Gastroesophageal sphincter (tissue), 4 donors: ENCODE measurements around the gene CDR2. TPM values are rescaled to one million over a fixed set of nuclear protein-coding genes. Genes with fewer than 3 reads are reported as not detected.

Experiments
- ATAC-seq: fragments of 150-250 bp; one replicate; pipeline ENCODE4 v1.9.1; 2016; ENCODE audit warnings: mild to moderate bottlenecking, moderate library complexity
- H3K27ac ChIP-seq, 4 donors: fragments of 200-600 bp; sonication (generic) in 3 of 4; 1 replicate in 3 of 4; 2 replicates in 1 of 4; pipeline ENCODE4 v1.5.1; 2016 to 2019
- H3K27me3 ChIP-seq: fragments of 200-600 bp; sonication (generic); one replicate; pipeline ENCODE4 v1.5.1; 2019
- H3K36me3 ChIP-seq, 2 donors: fragments of 200-600 bp; sonication (generic); one replicate each; pipeline ENCODE4 v1.5.1; 2019; ENCODE audit warnings: control low read depth in 1 of 2
- H3K4me1 ChIP-seq, 3 donors: fragments of 200-600 bp; sonication (generic); 1 replicate in 2 of 3; 2 replicates in 1 of 3; pipeline ENCODE4 v1.5.1; 2016 to 2019; ENCODE audit warnings: control low read depth in 2 of 3
- H3K4me3 ChIP-seq, 2 donors: fragments of 200-600 bp; sonication (generic); one replicate each; pipeline ENCODE4 v1.5.1; 2019; ENCODE audit warnings: mild to moderate bottlenecking in 1 of 2, moderate library complexity in 1 of 2
- H3K9me3 ChIP-seq, 3 donors: fragments of 200-600 bp; sonication (generic); one replicate each; pipeline ENCODE4 v1.5.1; 2017 to 2019; ENCODE audit warnings: control low read depth in 2 of 3
- CTCF ChIP-seq, 4 experiments: fragments of 200-600 bp in 2 of 4; fragments of 450-650 bp in 2 of 4; sonication (generic) in 1 of 4; IDR thresholded peaks; one replicate each; pipeline ENCODE4 v1.5.1; 2017 to 2019; ENCODE audit warnings: antibody characterized with exemption in 4 of 4, mild to moderate bottlenecking in 2 of 4, moderate library complexity in 2 of 4
- EP300 ChIP-seq: sonication (generic); formaldehyde crosslinking; IDR thresholded peaks from one replicate; pipeline ENCODE4 v1.6.1; 2017; ENCODE audit warnings: antibody characterized with exemption, mild to moderate bottlenecking
- POLR2A ChIP-seq, 2 donors: fragments of 450-650 bp; IDR thresholded peaks; one replicate each; pipeline ENCODE4 v1.6.1; 2017; ENCODE audit warnings: antibody characterized with exemption in 2 of 2, mild to moderate bottlenecking in 2 of 2, moderate library complexity in 1 of 2
- POLR2AphosphoS5 ChIP-seq: sonication (generic); formaldehyde crosslinking; IDR thresholded peaks from one replicate; pipeline ENCODE4 v1.6.1; 2017; ENCODE audit warnings: antibody characterized with exemption
- WGBS, 2 donors: methylation state at CpG; one replicate each; pipeline ENCODE4 v1.1.5; 2018; ENCODE audit warnings: low coverage in 1 of 2; 5-methylcytosine and 5-hydroxymethylcytosine counted together
- total RNA-seq, 4 donors: library from RNA; depleted of rRNA; stranded (reverse); fragments of >200 nt; gene quantifications; one replicate each; pipeline ENCODE4 v1.1.0, GENCODE V29; 2016

The CDR2 gene
- total RNA-seq, 4 donors from 2014 or later = 36.1 to 48.3 (median 41.7) TPM

DNA sequence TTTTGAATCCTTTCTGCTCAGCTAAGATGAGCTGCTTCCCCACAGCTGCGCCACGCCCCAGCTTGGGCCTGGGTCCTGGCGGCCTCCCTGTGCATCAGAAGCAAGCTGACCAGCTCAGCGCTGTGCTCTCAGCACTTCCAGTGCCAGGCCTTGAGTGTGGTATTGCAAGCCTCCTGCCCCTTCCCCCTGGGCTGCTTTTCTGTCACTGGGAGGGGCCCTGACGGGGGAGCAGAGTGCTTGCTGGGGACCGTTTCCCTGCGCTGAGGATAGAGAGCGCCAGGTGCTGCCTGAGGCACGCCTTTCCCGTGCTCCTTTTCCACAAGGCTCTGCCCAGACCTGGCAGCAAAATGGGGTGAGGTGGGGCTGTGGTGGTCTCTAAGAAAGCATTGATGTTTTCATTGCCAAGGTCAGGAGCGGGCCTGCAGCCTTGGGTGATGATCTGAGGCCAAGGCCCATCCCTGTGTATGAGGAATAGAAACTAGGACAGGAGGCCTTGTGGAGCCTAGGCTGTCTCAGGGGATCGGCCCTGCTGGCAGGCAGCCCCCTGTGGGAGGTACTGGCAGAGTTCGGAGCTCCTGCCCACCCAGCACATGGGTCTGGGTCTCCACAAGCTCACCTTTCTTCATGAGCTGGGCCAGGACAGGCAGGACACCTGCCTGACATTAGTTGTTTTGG lies 47.5 kb downstream of the CDR2 start:
- H3K36me3 ChIP-seq = peaks cover 0 to 87% of the 10 kb centered on the region in 2 donors
- H3K27ac ChIP-seq = no peak overlapping the region
- H3K4me3 ChIP-seq = no peak overlapping the region
- H3K27me3 ChIP-seq = no peaks in the 10 kb centered on the region
- no peaks in the 10 kb centered on the region for H3K9me3 ChIP-seq
- 58% methylated on average over 2 of the region's 13 CpGs; no CpG with 5 or more reads in 1 of the 2 donors for WGBS, 2 donors
- ATAC-seq = no peak
- H3K4me1 ChIP-seq = peaks cover 0 to 15% (median 0%) of the 10 kb centered on the region in 3 donors
- TF ChIP-seq POLR2A (IDR thresholded peaks at IDR 0.05) = no peak
- no peak for TF ChIP-seq EP300
- TF ChIP-seq POLR2AphosphoS5 = no peak
- TF ChIP-seq CTCF (IDR thresholded peaks at IDR 0.05) = no peak

DNA sequence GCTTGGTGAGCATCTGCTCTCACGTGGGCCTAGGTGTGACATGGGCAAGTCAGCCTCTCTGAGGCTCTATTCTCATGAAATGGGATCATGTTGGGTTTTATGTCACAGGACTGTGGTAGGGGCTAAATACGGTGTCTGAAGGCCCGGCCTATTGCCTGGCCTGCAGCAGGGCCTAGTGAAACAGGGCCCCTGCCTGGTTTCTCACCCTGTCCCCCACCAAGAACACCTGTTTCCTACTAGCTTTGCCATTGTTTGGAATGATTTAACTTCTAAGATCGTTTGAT lies 48.1 kb downstream of the CDR2 start:
- no peak for TF ChIP-seq EP300
- no peak for TF ChIP-seq POLR2AphosphoS5
- no peak for TF ChIP-seq POLR2A (IDR thresholded peaks at IDR 0.05)
- no peak for TF ChIP-seq CTCF (IDR thresholded peaks at IDR 0.05)
- WGBS, 2 donors = 82 to 87% methylated on average over 2 to 4 of the region's 4 CpGs
- no peak for ATAC-seq
- Histone ChIP-seq H3K4me1 (peaks cover 0 to 21% (median 0%) of the 10 kb centered on the region in 3 donors), H3K27ac (no peak overlapping the region), H3K4me3 (no peak overlapping the region), H3K27me3 (no peaks in the 10 kb centered on the region), H3K9me3 (no peaks in the 10 kb centered on the region), H3K36me3 (peaks cover 0 to 87% of the 10 kb centered on the region in 2 donors)

- ATAC-seq = no peak
- Histone ChIP-seq H3K4me1 (peaks cover 0 to 24% (median 0%) of the 10 kb centered on the region in 3 donors), H3K4me3 (no peak overlapping the region), H3K9me3 (no peaks in the 10 kb centered on the region), H3K27me3 (no peaks in the 10 kb centered on the region), H3K27ac (no peak overlapping the region), H3K36me3 (peaks cover 0 to 86% of the 10 kb centered on the region in 2 donors)
- TF ChIP-seq POLR2AphosphoS5 (no peak), EP300 (no peak), POLR2A (IDR thresholded peaks at IDR 0.05) (no peak), CTCF (IDR thresholded peaks at IDR 0.05) (no peak)
- WGBS, 2 donors = 67% methylated on average over 1 of the region's 46 CpGs; no CpG with 5 or more reads in 1 of the 2 donors
Measured at GRCh38 chr16:22325598-22326368, 48.6 kb downstream of the CDR2 start.

DNA sequence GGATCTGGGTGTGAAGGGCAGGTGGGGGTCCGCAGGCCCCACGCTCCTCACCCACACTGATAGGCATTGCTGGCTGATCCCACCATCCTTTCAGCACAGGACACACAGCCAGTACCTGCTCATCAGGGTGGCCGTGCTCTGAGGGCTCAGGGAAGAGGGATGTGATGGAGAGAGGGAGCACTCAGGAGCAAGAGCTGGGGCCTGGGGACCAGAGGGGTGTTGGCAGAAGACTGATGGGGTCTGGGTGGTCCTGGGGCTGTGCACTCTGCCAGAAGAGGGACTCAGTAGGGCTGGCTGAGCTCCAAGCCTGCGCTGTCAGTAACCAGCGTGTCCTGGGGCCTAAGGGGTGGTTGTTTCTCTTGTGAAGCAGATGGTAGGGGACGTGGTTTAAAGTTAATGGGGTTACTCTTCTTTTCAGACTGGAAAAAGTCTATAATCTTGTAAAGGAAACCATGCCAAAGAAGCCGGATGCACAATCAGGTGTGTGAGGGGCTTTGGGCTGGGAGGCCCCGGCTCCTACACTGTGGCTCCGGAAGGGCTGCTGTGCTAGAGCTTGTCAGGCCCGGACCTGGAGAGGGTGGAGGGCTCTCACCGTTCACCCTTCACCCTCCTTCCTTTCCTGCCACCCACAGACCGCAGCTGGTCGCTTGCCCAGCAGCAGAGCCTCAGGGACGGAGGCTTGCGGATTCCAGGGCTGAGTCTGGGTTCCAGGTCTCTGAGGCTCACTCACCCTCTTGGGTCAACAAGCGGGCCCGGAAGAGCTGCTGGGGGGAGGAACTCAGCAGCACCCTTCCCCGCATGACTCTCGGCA lies 49.4 kb downstream of the CDR2 start:
- no peak overlapping the region for H3K27ac ChIP-seq

More for the DNA sequence above, 49.4 kb downstream of the CDR2 start:
- Histone ChIP-seq H3K9me3 (no peaks in the 10 kb centered on the region), H3K36me3 (peaks cover 0 to 94% of the 10 kb centered on the region in 2 donors), H3K4me1 (peaks cover 0 to 17% (median 0%) of the 10 kb centered on the region in 3 donors), H3K4me3 (no peak overlapping the region), H3K27me3 (no peaks in the 10 kb centered on the region)
- 85% methylated on average over 10 of the region's 19 CpGs; no CpG with 5 or more reads in 1 of the 2 donors for WGBS, 2 donors
- no peak for TF ChIP-seq CTCF (IDR thresholded peaks at IDR 0.05)
- TF ChIP-seq EP300 = no peak
- no peak for TF ChIP-seq POLR2A (IDR thresholded peaks at IDR 0.05)
- TF ChIP-seq POLR2AphosphoS5 = no peak
- ATAC-seq = no peak
